Activated T-cell treated with anti-CD3 and anti-CD28 coated beads, Interleukin-2, amount 50 U/mL, for 4 hours (primary cell): ENCODE results near the gene SPANXB1. TPM values are rescaled to one million over a fixed set of nuclear protein-coding genes. Genes with fewer than 3 reads are reported as not detected.
"Not testable (repeated sequence)": the region's sequence is repeated elsewhere in the genome, so short reads cannot be mapped to it uniquely, and the experiment has no call there.

Source experiments
- ATAC-seq, 2 donors: fragments of 200-7000 bp; cut with Tn5 transposase; one replicate each; pipeline ENCODE4 v1.10.0; 2021
- DNase-seq: peaks from one replicate; pipeline ENCODE4 v3.0.0-alpha.2; 2020
- H3K27me3 Mint-ChIP-seq: one replicate; pipeline ENCODE4 v1.8.0; 2021; ENCODE audit warnings: low read depth, mixed read lengths
- H3K36me3 Mint-ChIP-seq: one replicate; pipeline ENCODE4 v1.8.0; 2022; ENCODE audit warnings: mixed read lengths; ENCODE audit not compliant: insufficient read depth
- H3K4me1 Mint-ChIP-seq: one replicate; pipeline ENCODE4 v1.8.0; 2021; ENCODE audit warnings: low read depth, mixed read lengths
- H3K4me3 Mint-ChIP-seq: one replicate; pipeline ENCODE4 v1.8.0; 2021; ENCODE audit warnings: mild to moderate bottlenecking, moderate library complexity, mixed read lengths
- H3K9me3 Mint-ChIP-seq: one replicate; pipeline ENCODE4 v1.8.0; 2021; ENCODE audit warnings: mixed read lengths
- total RNA-seq, 3 donors: library from RNA; stranded (reverse); gene quantifications; one replicate each; pipeline ENCODE4 v1.2.1, GENCODE V29; 2021

SPANXB1 gene, protein sequence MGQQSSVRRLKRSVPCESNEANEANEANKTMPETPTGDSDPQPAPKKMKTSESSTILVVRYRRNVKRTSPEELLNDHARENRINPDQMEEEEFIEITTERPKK
- total RNA-seq, result not detected

DNA sequence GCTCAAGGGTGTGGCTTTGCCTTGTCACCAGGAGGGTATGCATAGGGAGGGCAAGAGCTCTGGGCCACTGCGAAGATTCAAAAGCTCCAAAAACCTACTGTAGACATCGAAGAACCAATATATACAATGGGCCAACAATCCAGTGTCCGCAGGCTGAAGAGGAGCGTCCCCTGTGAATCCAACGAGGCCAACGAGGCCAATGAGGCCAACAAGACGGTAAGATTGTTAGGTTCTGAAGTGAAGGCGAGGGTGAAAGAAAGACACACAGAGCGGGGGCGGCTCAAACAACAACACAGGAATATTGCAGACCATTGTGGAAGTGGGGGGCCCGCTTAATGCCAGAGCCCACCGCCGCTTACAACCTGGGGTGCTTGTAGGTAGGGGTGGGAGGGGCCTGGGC lies at the start of gene SPANXB1:
Gene SPANXB1, plus strand, starts transcription at position 27 of the 400 bp plus-strand sequence. Its CDS starts 100 bp downstream, at position 127.
- not testable (repeated sequence) for H3K9me3 Mint-ChIP-seq, ATAC-seq, H3K36me3 Mint-ChIP-seq, H3K4me1 Mint-ChIP-seq, DNase-seq, H3K4me3 Mint-ChIP-seq, H3K27me3 Mint-ChIP-seq

DNA sequence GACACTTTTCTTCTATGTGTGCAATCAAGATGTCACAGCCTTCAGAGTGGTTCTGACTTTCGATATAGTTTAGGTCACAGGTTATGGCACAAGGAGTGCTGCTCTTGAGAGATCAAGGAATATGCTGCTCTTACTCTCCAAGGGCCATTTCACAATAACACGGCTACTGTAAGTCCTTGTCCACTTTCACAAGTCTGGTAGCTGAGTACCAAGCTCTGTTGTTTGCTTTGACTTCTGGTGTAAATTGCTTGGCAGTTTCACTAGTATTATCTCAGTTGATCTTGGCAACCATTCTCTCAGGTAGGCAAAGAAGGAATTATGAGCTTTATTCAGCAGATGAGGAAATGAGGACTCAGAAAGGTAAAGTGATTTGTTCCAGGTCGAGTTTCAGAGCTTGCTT lies 35.4 kb upstream of the SPANXB1 start:
- H3K4me3 Mint-ChIP-seq, result no peak overlapping the region
- H3K4me1 Mint-ChIP-seq, result no peaks in the 10 kb centered on the region
- ATAC-seq, result no peak
- H3K36me3 Mint-ChIP-seq, result no peaks in the 10 kb centered on the region
- no peaks in the 10 kb centered on the region for H3K27me3 Mint-ChIP-seq
- DNase-seq, result no peak
- H3K9me3 Mint-ChIP-seq, result no peaks in the 10 kb centered on the region

DNA sequence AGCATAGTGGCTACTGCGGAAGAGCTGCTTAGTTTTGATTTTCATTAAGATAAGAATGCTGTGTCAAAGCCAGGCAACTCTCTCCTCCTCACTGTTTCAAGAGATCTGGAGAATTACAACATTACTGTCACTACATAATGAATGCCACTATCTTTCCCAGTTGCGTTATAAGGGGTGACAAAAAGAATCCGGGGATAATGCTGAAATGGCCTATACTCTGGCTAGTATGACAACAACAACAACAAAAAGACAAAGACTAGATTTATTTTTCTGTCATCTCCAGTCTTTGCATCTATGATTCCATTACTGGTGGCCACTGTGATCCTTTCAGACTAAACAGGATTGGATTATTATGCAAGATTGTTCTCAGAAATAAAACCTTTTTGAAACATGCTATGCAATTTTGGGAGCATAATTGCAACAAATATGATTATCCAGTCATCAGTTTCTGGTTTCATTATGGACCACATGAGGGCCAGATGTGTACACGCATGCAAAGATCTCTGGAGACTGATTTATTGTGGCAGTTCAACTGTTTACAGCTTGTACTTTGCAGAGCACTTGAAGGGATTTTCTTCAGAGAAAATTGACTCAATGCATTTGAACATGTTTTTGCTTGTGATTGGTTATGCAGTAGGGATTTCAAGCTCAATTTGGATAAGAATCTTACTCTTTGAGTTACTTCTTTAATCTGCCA lies 31.1 kb upstream of the SPANXB1 start:
- no peak for ATAC-seq
- H3K27me3 Mint-ChIP-seq, result no peaks in the 10 kb centered on the region
- H3K4me1 Mint-ChIP-seq, result no peaks in the 10 kb centered on the region

DNA sequence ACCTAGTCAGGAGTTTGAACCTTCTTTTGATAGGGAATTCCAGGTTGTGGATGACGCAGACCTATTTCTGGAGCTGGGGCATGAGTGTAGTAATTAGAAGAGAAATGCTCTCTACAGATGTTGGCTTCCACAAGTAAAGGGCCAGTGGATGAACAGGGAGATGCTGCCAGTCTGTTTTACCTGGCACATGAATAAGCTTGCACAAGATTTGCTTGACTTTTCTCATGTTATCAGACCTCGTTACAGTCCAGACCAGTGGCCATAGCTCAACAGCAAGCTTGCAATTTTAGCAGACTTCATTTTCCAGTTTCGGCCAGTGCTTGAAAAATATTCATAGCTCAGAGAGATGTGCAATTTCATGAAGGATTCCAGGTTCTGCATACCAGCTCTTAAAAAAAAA lies 26.9 kb upstream of the SPANXB1 start:
- no peaks in the 10 kb centered on the region for H3K4me1 Mint-ChIP-seq
- H3K36me3 Mint-ChIP-seq, result no peaks in the 10 kb centered on the region
- DNase-seq (no peak), ATAC-seq (no peak)
- no peaks in the 10 kb centered on the region for H3K9me3 Mint-ChIP-seq
- no peak overlapping the region for H3K4me3 Mint-ChIP-seq
- no peaks in the 10 kb centered on the region for H3K27me3 Mint-ChIP-seq

More for the DNA sequence above, 31.1 kb upstream of the SPANXB1 start:
- Mint-ChIP-seq H3K4me3 (no peak overlapping the region), H3K36me3 (no peaks in the 10 kb centered on the region), H3K9me3 (no peaks in the 10 kb centered on the region)
- DNase-seq, result no peak

DNA sequence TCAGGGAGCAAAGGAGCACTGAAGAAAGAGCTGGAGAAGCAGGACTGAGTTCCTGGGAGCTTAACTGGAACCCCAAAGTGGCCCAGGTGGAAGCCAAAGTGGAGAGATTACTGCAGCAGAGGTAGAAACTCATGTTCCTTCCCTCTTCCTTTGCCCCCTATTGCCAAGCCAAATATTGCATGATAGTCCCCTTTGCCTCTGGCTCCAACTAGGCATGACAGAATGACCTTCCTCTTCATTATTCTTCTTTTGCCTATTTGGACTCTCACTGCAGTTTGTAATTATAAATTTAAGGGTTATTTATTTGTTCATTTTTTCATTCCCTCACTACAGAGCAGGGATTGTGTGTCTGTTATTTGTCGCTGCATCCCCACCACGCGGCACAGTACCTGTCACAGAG lies 22.1 kb upstream of the SPANXB1 start:
- H3K4me1 Mint-ChIP-seq, result no peaks in the 10 kb centered on the region
- ATAC-seq (no peak), DNase-seq (no peak)
- H3K4me3 Mint-ChIP-seq, result no peak overlapping the region
- no peaks in the 10 kb centered on the region for H3K36me3 Mint-ChIP-seq
- no peaks in the 10 kb centered on the region for H3K27me3 Mint-ChIP-seq
- no peaks in the 10 kb centered on the region for H3K9me3 Mint-ChIP-seq

DNA sequence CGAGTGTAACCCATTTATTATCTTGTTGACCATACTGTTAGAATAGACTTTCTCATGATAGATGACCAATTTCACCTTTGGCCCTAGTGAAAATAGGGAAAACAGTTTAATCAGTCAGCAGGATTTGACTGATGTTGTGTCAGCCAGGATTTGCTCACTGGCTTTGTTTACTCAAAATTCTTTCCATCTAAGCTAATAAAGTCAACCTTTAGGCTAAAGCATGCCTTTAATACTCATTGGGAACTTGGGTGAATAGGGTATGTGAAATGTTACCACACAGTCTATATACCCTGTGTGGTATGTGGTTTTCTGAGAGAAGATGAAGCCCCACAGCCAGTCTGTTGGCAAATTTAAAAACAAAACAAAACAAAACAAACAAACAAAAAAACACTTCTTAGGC lies 18.7 kb upstream of the SPANXB1 start:
- ATAC-seq (no peak), DNase-seq (no peak)
- Mint-ChIP-seq H3K9me3 (no peaks in the 10 kb centered on the region), H3K36me3 (no peaks in the 10 kb centered on the region), H3K27me3 (no peaks in the 10 kb centered on the region), H3K4me1 (no peaks in the 10 kb centered on the region), H3K4me3 (no peak overlapping the region)

DNA sequence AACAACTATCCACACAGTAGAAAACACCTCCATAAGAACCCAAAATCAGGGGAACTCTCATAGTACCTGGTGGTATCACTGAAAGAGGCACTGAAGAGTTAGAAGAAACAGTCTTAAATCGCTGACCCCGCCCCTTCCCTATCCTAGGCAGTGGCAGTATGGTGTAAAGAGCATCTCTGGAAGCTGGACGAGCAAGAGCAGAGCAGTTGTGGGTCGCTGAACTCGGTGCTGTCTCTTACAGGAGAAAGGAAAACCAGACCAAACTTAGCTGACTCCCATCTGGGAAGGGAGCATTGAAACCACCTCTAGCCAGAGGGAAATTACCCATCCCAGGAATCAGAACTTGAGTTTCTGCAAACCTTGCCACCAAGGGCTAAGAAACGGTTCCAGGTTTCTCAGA lies 2.8 kb downstream of the SPANXB1 start:
- H3K27me3 Mint-ChIP-seq, ATAC-seq, H3K4me3 Mint-ChIP-seq, H3K36me3 Mint-ChIP-seq, H3K9me3 Mint-ChIP-seq, H3K4me1 Mint-ChIP-seq, DNase-seq: not testable (repeated sequence)

DNA sequence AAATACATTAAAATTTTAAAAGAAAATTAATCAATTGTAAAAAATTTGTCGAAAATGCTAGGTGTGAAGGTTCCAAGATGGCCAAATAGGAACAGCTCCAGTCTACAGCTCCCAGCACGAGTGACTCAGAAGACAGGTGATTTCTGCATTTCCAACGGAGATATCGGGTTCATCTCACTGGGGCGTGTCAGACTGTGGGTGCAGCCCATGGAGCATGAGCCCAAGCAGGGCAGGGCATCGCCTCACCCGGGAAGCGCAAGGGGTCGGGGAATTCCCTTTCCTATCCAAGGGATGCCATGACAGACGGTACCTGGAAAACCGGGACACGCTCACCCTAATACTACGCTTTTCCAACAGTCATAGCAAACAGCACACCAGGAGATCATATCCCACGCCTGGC lies 41.9 kb downstream of the SPANXB1 start:
- not testable (repeated sequence) for H3K27me3 Mint-ChIP-seq, ATAC-seq, H3K36me3 Mint-ChIP-seq, H3K4me1 Mint-ChIP-seq, H3K9me3 Mint-ChIP-seq, DNase-seq, H3K4me3 Mint-ChIP-seq

DNA sequence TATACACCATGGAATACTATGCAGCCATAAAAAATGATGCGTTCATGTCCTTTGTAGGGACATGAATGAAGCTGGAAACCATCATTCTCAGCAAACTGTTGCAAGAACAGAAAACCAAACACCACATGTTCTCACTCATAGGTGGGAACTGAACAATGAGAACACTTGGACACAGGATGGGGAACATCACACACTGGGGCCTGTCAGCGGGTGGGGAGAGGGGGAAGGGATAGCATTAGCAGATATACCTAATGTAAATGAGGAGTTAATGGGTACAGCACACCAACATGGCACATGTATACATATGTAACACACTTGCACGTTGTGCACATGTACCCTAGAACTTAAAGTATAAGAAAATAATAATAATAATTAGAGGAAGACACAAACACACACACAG lies 47.5 kb downstream of the SPANXB1 start:
- H3K4me1 Mint-ChIP-seq, result not testable (repeated sequence)

DNA sequence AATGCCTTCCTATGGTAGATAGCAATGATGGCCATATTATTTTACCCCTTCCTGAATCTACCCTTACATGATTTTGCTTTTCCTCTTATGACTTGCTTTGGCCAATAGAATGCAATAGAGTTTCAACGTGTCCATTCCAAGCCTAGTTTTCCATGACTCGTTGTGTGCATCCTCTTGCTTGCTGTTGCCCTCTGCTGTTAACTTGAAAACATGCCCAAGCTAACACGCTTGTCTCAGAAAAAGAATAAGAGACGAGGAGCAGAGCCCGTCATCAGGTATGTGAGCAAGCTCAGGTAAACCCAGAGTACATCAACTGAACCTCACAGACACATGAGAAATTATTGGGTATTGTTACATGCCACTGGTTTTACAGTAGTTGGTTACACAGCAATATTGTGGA lies 49.7 kb downstream of the SPANXB1 start:
- H3K36me3 Mint-ChIP-seq, H3K4me1 Mint-ChIP-seq, H3K27me3 Mint-ChIP-seq, DNase-seq, H3K9me3 Mint-ChIP-seq, ATAC-seq, H3K4me3 Mint-ChIP-seq: not testable (repeated sequence)

More for the DNA sequence above, 47.5 kb downstream of the SPANXB1 start:
- not testable (repeated sequence) for H3K36me3 Mint-ChIP-seq, H3K27me3 Mint-ChIP-seq, ATAC-seq, H3K9me3 Mint-ChIP-seq, DNase-seq, H3K4me3 Mint-ChIP-seq

Other genes starting within 250 kb of the SPANXB1 start
- gene LDOC1, start 174.5 kb downstream of the SPANXB1 start, total RNA-seq, result 1 to 10 TPM; 4.6 to 7.4 (median 5.8) TPM
- gene SPANXC, start 239.9 kb downstream of the SPANXB1 start, total RNA-seq, result not detected